Right kidney (tissue), 9 donors: ENCODE measurements around the gene SPATA9.

ENCODE experiments used
- DNase-seq: peaks from one replicate; pipeline ENCODE4 v3.0.0-alpha.2; 2016
- long read RNA-seq, 8 donors: transcript quantifications; one replicate each; lab custom pipeline, GENCODE V29; 2026

SPATA9 gene, protein sequence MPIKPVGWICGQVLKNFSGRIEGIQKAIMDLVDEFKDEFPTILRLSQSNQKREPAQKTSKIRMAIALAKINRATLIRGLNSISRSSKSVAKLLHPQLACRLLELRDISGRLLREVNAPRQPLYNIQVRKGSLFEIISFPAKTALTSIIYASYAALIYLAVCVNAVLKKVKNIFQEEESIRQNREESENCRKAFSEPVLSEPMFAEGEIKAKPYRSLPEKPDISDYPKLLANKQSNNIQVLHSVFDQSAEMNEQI
- long read RNA-seq, donor 1: 0 reads
- long read RNA-seq, donor 2: 0 reads
- long read RNA-seq, donor 3: 0 reads
- long read RNA-seq, donor 4: 0 reads
- long read RNA-seq, donor 5: 0 reads
- long read RNA-seq, donor 6: 0 reads
- long read RNA-seq, donor 7: 0 reads
- long read RNA-seq, donor 8: 0 reads

DNA sequence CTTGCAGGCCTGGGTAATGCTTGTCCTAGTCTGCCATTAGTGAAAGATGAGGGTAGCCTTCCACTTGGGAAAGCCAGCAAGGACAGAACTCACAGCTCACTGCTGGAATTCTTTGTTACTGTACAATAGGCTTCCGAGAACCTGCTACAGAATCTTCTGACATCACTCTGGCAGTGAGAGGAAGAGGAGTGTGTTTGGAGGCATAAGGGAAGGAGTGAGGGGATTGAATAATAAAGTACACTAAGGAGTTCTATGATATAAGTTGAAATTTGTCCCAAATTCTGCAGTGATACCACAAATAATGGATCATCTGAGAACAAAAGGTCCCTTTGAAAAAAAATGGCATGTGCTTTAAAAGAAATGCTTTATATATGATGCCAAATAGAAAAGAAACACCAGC lies at the start of gene SPATA9:
Gene SPATA9, minus strand, starts transcription at position 101 of the 400 bp plus-strand sequence. CDS start 137 bp downstream, outside the sequence.
- DNase-seq: no peak

DNA sequence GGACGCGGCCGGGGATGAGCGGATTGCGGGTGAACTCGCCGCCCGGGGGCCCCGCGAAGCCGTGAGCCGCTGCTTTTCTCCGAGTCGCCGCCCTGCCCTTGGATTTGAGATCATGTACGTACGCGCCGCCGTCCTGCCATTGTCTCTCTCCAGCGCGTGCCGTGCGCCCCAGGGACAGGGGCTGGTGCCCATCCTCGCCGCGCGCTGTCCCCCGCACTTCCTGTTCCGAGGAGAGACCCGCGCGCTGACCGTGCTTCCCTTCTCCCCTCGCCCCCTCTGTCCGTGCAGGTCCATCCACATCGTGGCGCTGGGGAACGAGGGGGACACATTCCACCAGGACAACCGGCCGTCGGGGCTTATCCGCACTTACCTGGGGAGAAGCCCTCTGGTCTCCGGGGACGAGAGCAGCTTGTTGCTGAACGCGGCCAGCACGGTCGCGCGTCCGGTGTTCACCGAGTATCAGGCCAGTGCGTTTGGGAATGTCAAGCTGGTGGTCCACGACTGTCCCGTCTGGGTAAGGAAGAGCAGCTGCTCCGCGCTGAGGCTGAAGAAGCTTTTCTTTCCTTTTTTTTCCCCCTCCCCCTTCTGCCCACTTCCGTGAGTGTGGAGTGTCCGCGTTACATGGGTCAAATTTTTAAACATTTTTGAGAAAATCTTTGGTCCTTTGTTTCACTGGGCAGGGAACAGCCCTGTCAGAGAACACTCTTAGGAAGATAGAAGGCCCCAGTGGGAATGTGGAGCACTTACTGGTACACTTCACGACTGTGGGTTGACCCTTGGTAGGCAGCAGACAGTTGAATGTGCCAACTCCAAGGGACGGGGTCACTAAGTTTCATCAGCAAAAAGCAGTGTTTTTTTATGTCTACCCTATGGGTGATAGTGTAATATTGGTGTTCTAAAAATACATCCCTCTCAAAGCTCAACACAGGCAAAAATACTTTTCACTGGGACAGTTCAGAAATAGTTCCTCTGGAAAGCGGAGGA lies 49.1 kb upstream of the SPATA9 start:
- DNase-seq: peak; percentile 94

DNA sequence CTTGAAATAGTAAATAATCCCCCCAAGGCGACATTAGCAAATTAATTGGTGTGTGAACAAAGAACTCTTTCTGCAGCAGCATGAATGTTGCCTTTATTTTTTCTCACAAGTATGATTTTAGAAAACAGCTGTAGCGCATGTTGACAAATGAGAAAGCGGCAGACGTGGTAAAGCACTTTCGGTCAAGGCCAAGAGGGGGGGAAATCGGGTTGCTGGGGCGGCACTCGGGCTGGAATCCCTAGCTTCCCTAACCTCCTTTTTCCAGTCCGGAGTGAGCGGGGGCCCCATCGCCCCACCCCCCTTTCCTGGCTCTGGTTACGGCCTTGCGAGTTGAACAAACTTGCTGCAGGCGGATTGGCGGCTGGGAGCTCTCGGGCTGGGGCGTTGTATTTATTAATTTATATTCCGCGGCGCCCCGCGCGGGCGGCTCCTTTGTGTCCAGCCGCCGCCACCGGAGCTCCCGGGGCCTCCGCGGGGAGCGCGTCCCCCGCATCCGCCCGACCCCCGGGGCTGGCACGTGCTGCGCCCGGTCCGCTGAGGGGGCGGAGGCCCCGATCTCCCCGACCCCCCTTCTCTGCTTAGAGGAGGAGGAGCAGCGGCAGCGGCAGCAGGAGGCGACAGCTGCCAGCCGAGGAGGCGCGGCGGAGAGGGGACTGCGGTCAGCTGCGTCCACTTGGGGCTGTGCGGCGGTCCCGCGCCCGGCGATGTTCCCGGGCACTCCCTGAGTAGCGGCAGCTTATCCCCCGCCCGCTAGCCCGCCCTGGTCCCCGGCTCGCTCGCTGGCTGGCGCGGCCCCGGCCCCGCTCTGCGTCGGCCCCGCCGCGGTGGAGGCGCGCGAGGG lies 48.2 kb upstream of the SPATA9 start, which contains the start of gene RHOBTB3:
Gene RHOBTB3, plus strand, starts transcription at position 607 of the 841 bp plus-strand sequence. CDS start 347 bp downstream, outside the sequence.
- DNase-seq: peak; percentile 95

DNA sequence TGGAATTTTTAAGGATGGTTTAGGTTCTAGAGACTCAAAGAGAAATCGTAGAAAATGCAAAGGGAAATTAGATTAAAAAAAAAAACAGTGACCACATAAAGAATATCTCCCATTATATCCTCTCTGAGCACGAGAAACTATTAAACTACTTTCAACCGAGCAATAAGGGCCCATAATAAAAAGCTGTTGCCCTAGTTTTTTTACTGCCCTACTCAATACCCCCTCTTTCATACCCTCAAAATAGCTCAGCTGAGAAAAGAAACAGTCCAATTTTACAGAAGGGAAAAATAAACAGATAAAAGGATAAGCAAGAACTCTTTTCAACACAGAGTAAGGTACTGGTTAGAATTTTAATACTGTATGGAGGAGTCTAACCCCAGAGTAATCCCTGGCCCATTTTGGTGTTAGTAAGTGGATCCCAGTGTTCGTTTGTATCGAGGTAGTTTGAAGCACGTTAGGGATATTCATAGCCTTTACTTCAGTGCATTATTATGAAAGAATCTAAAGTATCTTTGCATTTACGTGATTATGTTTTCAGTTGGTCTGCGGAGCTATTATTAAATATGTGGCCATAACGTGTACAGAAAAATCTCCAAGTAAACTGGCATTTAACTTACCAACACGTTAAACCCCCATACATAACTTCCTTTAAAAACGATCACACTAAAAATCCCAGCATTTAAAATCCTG lies 47.4 kb upstream of the SPATA9 start:
- no peak for DNase-seq

DNA sequence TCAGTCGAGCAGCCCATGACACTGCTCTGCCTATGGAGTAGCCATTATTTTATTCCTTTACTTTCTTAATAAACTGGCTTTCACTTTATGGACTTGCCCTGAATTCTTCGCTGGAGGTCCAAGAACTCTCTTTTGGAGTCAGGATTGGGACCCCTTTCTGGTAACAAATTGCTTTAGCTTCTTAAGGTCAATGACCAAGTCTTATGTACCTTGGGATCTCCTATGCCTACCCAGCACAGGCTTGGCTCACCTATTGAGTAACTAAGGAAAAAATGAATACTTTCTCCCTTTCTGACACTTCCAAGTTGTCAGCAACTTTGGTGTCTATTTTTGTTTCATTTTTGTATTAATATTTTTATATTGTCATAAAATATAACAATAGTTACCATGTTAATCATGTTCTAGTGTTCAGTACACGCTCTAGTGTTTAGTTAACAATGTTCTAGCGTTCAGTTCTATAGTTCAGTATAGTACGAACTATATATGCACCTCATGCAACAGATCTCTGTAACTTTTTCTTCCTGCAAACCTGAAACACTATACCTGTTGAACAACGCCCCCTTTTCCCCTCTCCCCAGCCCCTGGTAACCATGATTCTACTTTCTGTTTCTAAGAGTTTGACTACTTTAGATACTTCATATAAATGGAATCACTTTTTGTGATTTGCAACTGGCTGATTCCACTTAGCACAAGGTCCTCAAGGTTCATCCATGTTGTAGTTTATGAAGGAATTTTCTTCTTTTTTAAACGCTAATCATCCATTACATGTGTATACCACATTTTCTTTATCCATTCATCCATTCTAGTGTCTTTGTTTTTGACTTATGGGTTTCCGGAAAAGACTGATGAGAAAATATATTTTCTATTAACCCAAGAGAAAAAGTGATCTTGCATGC lies 46.6 kb upstream of the SPATA9 start:
- DNase-seq: no peak

DNA sequence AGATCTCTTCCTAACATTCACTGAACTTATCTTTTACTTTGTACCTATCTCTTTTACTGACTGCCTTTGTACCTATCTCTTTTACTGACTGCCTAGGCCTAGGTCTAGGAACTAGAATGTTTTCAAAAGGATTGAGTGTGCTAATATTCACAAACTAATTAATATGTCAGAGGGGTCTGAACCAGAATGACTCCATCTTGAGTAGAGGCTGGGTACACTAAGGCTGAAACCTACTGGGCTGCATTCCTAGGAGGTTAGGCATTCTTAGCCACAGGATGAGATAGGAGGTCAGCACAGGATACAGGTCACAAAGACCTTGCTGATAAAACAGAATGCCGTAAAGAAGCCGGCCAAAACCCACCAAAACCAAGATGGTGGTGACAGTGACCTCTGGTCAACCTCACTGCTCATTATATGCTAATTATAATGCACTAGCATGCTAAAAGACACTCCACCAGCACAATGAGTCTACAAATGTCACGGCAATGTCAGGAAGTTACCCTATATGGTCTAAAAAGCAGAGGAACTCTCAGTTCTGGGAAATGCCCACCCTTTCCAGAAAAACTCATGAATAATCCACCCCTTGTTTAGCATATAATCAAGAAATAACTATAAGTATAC lies 45.8 kb upstream of the SPATA9 start:
- DNase-seq: no peak

DNA sequence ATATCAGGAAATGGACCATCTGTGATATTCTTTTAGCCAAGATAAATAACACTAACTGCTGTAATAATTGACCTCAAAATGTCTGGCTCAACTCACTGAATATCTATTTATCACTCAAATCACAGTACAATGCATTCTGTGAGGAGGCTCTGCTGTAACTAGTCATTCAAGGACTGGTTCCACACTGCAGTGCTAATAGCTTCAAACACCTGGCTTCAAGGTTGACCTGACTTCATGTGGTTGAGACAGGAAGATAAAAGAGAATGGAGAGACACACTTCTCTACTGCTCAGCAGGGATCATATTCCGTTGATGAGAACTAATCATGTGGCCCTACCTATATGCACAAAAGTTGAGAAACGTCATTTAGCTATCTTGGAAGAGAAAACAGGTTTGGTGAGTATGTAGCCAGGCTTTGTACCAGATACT lies 45.0 kb upstream of the SPATA9 start:
- DNase-seq: no peak

DNA sequence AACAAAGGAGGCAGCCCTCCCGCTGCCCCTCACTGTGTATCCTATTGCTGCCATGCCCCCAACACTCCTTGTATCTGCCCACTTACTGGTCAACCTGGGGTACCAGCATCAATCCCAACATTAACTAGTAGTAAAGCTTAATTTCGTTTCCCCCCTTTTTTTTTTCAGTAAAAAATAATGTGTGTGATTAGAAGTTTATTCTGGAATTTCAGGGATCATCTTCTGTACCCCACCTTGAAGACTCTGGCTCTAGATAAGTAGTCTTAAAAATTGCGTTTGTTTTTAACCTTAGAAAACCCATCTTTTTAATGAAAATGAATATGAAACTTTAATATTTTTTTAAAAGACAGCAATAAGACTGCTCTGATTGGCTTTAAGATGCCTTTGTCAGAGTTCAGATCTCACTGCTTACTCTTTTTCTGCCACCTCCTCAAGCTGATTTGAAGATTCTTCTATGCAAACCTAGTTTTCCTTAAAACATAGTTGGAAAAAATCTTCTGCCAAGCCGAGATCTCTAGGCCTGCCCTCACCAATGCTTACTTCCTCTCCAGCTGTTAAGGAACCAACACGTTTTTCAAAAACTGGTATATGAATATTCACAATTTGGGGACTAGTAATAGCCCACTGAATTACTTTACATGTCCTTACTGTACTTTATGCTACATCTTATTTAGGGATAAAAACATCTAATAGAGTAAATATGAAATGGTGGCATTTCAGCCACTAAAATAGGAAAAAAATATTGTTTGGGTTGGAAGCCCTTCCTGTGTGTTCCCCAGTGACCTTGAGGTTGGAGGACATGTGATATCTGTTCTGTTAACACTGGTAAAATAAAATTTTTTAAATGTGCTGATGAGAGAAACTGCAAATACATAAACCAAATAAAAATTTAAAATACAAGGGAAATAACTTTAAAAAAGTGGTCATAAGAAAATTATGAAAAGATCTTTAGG lies 44.3 kb upstream of the SPATA9 start:
- DNase-seq: no peak

DNA sequence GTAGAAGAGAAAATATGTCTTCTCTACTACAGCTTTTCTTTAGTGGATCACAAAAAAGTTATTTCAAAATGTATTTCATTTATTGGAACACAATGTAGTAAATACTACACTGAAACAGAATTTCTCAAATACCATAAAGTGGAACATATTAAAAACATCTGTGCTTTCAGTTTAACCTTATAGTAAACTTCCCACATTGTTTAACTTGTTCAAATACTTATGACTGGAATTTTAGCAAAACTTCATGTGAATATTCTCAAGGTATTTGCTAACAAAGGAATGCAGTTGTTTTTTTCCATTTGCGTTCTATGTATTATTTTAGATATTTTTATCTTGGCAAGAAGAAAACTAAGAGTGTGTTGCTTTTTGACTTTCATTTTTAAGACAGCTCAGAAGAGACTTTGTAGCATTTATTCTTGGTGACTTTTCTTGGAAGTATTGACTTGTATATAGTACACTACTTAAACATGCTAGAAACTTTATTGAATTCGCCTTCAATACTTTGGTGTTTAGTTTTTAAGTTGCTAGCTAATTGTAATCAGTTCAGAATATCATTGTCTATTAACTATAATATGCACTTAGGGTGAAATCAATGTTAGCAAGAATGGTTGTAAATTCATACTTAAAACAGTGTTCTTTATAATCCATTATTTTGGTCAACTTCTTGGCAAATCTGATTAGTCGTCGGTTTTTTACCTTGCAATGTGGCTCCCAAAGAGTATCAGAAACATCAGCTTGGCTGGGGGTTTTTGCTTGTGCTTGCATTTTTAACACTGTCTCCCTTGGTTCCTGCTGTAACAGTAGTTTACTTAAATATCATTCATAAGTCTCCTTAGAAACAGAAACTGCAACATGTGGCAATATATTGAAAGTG lies 43.4 kb upstream of the SPATA9 start:
- DNase-seq: no peak

DNA sequence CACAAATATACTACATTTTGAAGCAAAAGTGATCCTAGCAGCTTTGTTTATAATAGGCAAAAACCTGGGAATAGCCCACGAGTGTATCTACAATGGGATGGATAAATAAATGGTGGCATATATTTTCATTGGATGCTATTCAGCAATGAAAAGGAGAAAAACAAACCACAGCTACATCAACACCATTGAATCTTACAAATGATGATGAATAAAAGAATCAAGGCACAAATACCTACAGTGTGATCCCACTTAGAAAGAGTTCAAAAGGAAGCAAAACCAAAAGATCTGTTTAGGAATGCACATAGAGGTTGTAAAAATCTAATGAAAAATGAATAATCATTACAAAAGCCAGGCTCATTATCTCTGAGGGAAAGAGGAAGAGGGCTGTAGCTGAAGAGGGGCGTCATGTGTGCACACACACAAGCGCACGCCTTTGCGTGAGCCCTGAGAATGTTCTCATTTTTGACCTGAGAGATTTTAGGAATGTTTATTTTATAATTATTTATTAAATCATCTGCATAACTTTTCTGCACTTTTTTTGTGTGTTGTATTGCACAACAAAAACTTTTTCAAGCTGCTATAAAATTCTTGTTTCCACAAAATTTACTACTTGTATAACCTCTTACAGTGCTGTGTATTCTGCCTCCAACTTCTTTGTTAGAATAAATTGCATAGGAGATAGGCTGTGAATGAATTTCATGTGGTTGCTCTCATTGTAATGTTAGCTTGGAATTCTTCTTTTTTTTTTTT lies 42.5 kb upstream of the SPATA9 start:
- DNase-seq: no peak

DNA sequence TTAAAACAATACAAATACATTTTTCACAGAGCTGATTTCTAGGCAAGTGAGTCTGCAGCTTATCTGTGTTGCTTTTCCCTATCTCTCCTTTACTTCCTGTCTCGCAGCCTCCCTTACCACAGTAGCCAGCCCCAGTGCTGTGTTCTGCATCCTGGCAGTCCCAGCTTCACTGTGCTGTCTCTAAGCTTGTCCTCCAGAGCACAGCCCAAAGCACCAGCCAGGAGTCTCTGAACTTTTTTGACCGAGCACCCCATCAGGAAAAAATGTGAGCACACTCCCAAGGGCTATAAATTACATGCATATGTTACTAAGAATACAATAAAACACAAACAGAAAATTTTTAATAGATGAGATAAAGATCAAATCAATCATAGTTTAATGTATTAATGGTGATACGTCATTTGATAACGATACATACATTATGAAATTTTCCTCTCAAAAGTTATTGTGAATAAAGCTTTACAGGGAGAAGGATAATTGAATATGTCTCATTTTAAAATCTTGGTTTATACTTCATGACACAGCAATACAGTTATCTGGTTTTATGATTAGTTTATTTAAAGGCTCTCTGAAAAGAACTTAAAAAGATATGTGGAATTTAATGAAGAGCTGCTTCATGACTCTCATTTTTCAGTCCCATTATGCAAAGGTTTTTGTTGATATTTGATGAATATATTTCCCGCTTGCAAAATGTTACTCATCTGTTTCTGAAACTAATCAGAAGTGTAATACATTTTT lies 41.0 kb upstream of the SPATA9 start:
- DNase-seq: no peak

DNA sequence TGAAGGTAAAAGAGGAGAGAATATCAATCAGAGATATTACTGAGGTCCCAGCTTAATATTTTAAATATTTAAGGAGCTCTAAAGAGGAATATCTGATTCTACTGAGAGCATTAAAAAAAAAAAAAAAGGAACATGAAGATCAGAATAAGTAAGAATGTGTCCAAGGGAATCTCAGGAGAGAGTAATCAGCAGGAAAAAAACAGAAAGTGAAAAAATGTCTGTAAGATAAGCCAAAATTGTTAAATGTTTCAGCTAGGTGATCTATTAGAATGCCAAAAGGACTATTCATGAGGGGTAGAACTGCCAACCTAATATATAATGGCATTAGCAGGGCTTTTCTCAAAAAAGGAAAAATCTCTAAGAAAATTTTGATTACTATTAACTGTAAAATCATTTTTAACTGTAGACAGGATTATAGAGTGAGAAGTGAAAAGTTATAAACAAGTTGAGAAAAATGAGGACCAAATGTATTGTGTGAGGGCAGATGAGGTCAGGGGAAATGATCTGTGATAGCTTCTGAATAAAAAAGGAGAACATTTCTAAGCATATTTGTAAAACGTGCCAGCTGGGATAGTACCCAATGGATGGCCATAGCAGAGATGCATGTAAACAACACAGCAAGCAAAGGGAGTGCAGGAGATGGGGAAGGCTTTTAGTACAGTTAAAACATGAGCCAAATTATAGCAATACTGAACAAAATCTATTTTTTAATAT lies 38.9 kb upstream of the SPATA9 start:
- DNase-seq: no peak

DNA sequence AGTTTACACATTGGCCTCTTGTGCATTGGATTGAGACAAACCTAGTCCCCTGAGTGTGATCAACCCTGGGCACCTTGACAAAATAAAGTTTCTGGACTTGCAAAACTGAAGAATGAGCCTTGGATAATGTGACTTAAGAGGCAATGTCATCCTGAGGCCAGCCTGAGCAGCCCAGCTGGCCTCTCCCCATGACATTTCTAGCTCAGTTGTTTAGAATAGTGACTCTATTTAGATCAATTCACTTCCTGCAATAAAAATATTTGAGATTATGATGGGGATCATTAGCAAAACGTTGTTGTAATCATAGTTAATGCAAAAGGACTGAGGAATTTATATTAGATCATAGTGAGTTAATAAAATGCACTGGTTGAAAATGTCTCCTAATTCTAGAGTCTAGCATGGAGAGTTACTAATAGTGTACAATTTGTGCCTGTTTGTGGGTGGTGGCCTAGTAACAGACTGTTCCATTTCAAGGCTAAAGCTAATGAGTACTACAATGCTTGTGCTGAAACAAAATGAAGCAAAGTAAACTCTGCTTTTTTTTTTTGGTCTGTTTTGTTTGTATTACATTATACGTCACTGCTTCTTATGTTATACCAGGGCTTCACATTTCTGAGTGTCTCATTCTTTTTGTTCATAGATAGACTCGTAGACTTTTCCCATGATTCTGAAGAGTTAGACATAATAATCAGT lies 37.4 kb upstream of the SPATA9 start:
- no peak for DNase-seq

DNA sequence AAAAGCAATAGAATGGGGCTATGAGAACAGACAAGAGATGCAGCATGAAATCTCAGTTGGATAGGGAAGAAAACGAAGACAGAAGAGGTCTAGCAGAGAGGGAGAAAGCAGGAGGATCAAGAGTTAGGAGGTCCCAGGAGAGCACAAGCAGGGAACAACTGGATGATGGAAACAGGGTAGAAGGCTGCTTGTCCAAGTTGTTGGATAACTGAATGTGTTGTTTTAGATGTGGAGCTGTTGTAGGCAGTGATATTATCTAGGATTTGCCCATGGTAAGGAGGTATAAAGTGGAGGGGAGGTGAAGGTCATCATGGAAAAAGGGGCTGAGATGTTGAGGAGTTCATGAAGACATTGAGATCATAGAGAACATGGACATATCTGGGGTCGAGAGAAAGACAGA lies 35.9 kb upstream of the SPATA9 start:
- no peak for DNase-seq

DNA sequence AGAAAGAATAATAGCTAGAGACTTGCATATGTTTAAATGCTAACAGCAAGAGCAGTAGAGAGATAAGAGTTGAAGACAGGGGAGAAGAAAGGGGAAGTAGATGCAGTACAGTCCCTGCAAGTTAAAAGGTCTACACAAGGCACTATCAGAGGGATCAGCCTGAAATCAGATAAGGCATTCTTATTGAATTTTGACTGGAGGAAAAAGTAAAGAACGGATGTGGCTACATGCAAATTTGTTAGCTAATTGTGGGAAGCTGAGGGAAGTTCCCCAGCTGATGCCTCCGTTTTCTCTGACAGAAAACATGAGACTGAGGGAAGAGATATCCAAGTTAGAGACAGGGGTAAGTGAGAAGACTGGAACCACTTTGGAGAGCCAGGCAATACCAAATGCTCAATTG lies 35.4 kb upstream of the SPATA9 start:
- DNase-seq: no peak
